Measurements from ENCODE around the gene FCSK.

DNA sequence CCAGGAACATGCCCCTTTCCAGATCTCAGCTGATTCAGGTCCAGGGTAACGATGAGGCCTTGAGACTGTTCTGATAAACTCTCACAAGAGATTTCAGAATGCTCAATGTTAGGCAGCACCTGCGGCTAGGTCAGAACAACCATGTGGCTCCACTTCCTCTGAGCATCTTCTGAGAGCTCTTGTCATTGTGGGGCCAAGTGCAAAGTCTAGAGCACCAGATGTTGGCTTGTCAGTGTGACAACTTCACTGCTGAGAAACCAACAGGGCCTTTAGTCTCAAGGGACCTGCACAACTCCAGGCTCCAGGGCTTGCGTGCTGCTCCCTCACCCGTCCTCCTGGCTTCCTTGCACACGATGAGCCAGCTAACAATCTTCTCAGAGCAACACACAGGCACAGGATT lies 29.0 kb downstream of the FCSK start:
- TF ChIP-seq, protein P1, sequence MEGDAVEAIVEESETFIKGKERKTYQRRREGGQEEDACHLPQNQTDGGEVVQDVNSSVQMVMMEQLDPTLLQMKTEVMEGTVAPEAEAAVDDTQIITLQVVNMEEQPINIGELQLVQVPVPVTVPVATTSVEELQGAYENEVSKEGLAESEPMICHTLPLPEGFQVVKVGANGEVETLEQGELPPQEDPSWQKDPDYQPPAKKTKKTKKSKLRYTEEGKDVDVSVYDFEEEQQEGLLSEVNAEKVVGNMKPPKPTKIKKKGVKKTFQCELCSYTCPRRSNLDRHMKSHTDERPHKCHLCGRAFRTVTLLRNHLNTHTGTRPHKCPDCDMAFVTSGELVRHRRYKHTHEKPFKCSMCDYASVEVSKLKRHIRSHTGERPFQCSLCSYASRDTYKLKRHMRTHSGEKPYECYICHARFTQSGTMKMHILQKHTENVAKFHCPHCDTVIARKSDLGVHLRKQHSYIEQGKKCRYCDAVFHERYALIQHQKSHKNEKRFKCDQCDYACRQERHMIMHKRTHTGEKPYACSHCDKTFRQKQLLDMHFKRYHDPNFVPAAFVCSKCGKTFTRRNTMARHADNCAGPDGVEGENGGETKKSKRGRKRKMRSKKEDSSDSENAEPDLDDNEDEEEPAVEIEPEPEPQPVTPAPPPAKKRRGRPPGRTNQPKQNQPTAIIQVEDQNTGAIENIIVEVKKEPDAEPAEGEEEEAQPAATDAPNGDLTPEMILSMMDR (IDR thresholded peaks at IDR 0.05 in 4 of 5, conservative IDR thresholded peaks at IDR 0.05 in 1 of 5), result no peak
- no peak for TF ChIP-seq POLR2A (IDR thresholded peaks at IDR 0.05)
